Heart right ventricle (tissue), 16 donors: Measurements from ENCODE around the gene CPHXL. TPM values are rescaled to one million over a fixed set of nuclear protein-coding genes. Genes with fewer than 3 reads are reported as not detected.

Source experiments
- ATAC-seq, 8 donors: fragments of 200-7000 bp; cut with Tn5 transposase; one replicate each; pipeline ENCODE4 v1.9.1; 2020; ENCODE audit warnings: mild to moderate bottlenecking in 8 of 8, moderate library complexity in 8 of 8, moderate number of reproducible peaks in 1 of 8
- DNase-seq, 2 donors: peaks; one replicate each; pipeline ENCODE4 v3.0.0-alpha.2; 2020
- H3K27ac ChIP-seq, 10 donors: fragments of 200-600 bp; sonication (generic) in 2 of 10; one replicate each; pipeline versions ENCODE4 v1.5.0 to v1.8.0; 2020 to 2022; ENCODE audit warnings: mild to moderate bottlenecking in 3 of 10
- H3K27me3 ChIP-seq, 7 donors: fragments of 200-600 bp; one replicate each; pipeline ENCODE4 v1.8.0; 2021 to 2022; ENCODE audit warnings: mild to moderate bottlenecking in 2 of 7
- H3K36me3 ChIP-seq, 9 donors: fragments of 200-600 bp; sonication (generic) in 1 of 9; one replicate each; pipeline versions ENCODE4 v1.5.0 to v1.8.0; 2020 to 2022; ENCODE audit warnings: mild to moderate bottlenecking in 2 of 9
- H3K4me1 ChIP-seq, 9 donors: fragments of 200-600 bp; sonication (generic) in 1 of 9; one replicate each; pipeline versions ENCODE4 v1.5.0 to v1.8.0; 2020 to 2022; ENCODE audit warnings: mild to moderate bottlenecking in 4 of 9
- H3K4me3 ChIP-seq, 10 donors: fragments of 200-600 bp; sonication (generic) in 2 of 10; one replicate each; pipeline versions ENCODE4 v1.5.0 to v1.8.0; 2020 to 2022; ENCODE audit warnings: mild to moderate bottlenecking in 7 of 10, moderate library complexity in 2 of 10
- H3K9me3 ChIP-seq, 11 donors: fragments of 200-600 bp in 10 of 11; sonication (generic) in 2 of 11; one replicate each; pipeline versions ENCODE4 v1.5.0 to v1.8.0; 2013 to 2022; ENCODE audit warnings: mild to moderate bottlenecking in 2 of 11, control low read depth in 1 of 11, moderate library complexity in 1 of 11
- CTCF ChIP-seq, 9 donors: fragments of 200-600 bp; sonication (generic) in 2 of 9; IDR thresholded peaks; one replicate each; pipeline versions ENCODE4 v1.5.0 to v1.8.0; 2021 to 2022; ENCODE audit warnings: antibody characterized with exemption in 9 of 9, mild to moderate bottlenecking in 5 of 9, moderate library complexity in 1 of 9
- WGBS, 2 donors: extraction: QIAGEN DNeasy Blood & Tissue Kit; methylation state at CpG; one replicate each; pipeline ENCODE4 v1.1.7; 2013; ENCODE audit warnings: inconsistent platforms in 1 of 2; 5-methylcytosine and 5-hydroxymethylcytosine counted together
- intact Hi-C, 10 donors: fragments of 100-400 bp; cut with DNase I; formaldehyde crosslinking; loops; one replicate each; pipeline versions ENCODE4 v1.11.1 to v1.14.2; 2022
- polyA plus RNA-seq, 2 donors: library from polyadenylated mRNA; stranded (reverse); fragments of 200-250 nt; gene quantifications; one replicate each; pipeline ENCODE4 v1.2.3, GENCODE V29; 2013
- total RNA-seq, 10 donors: library from RNA; stranded (reverse); fragmentation: NEBNext Ultra II Directional in 3 of 10; extraction: Animal tissue kit (Norgen Biotek cat#: 25700) in 3 of 10; gene quantifications; one replicate each; pipeline versions ENCODE4 v1.2.1 to v1.2.4, GENCODE V29; 2021 to 2023
- donor health status: Arrhythmogenic right ventricular cardiomyopathy.
- donor health status: ischemic (EF 13 %, LVEDD 7.1; RV severe dilation, severe dysfunction).
- donor health status: healthy with polysubstance abuse.
- donor health status: DM: no; HTN: yes; CAD: no.
- donor health status: DM: no; HTN: no; CAD: no.
- donor health status: ischemic (EF 25% LVEDD 6.9; RV normal size, moderate dysfunction).
- donor health status: ischemic (EF 25% LVEDD 5.7; RV mildly dilated, moderate dysfunction).
- donor health status: healthy.
- donor health status: DM: yes; HTN: yes; CAD: no.
- donor health status: Ischemic cardiomyopathy.
- donor health status: ischemic (EF 35%, LVEDD 5.7; RV mildly dilated, moderate dysfunction).
- donor health status: nonischemic (EF 11% LVEDD 7.7; RV severe dilation, severe dysfunction).
- donor health status: DM: yes; HTN: yes; CAD: no.
- donor health status: PGD.
- donor health status: ischemic (EF 29% LVEDD 5.4; RV normal size, mild dysfunction).
- donor health status: nonischemic (EF 23%, LVEDD 6.1; RV moderate dilation, normal function).

CPHXL gene
- total and polyA plus RNA-seq, 12 donors: not detected

GRCh38 chr16:75710344-75710743, 15.9 kb downstream of the CPHXL start:
- no peak for TF ChIP-seq CTCF (IDR thresholded peaks at IDR 0.05)
- 97 to 100% methylated on average over 2 of the region's 2 CpGs for WGBS, 2 donors
- Histone ChIP-seq H3K27me3 (no peaks in the 10 kb centered on the region), H3K4me1 (no peaks in the 10 kb centered on the region), H3K36me3 (peaks cover 0 to 9% (median 0%) of the 10 kb centered on the region in 9 donors), H3K4me3 (no peak overlapping the region), H3K27ac (no peak overlapping the region), H3K9me3 (peaks cover 0 to 24% (median 14%) of the 10 kb centered on the region in 11 donors)
- no peak for DNase-seq
- intact Hi-C loops: no loop called here
- ATAC-seq: no peak

GRCh38 chr16:75703306-75703705, 23.0 kb downstream of the CPHXL start:
- no peak for TF ChIP-seq CTCF (IDR thresholded peaks at IDR 0.05)
- intact Hi-C loops: no loop called here
- WGBS, 2 donors: 95 to 97% methylated on average over 4 of the region's 4 CpGs
- H3K4me1 ChIP-seq: no peaks in the 10 kb centered on the region
- H3K9me3 ChIP-seq: no peaks in the 10 kb centered on the region
- no peak for ATAC-seq
- H3K27ac ChIP-seq: no peak overlapping the region
- no peak overlapping the region for H3K4me3 ChIP-seq
- no peaks in the 10 kb centered on the region for H3K36me3 ChIP-seq
- H3K27me3 ChIP-seq: no peaks in the 10 kb centered on the region
- DNase-seq: no peak

- TF ChIP-seq CTCF (IDR thresholded peaks at IDR 0.05): no peak
- Histone ChIP-seq H3K4me1 (no peaks in the 10 kb centered on the region), H3K36me3 (no peaks in the 10 kb centered on the region), H3K9me3 (no peaks in the 10 kb centered on the region), H3K4me3 (no peak overlapping the region), H3K27me3 (no peaks in the 10 kb centered on the region), H3K27ac (no peak overlapping the region)
- DNase-seq: no peak
- no peak for ATAC-seq
- WGBS, 2 donors: 74 to 79% methylated on average over 2 of the region's 2 CpGs
- intact Hi-C loops: no loop called here
Measured at GRCh38 chr16:75702242-75702641, 24.0 kb downstream of the CPHXL start.

- Histone ChIP-seq H3K27me3 (no peaks in the 10 kb centered on the region), H3K4me3 (no peak within 1 kb of the TSS), H3K4me1 (no peaks in the 10 kb centered on the region), H3K27ac (no peak within 1 kb of the TSS), H3K36me3 (no peaks in the 10 kb centered on the region), H3K9me3 (no peaks in the 10 kb centered on the region)
- DNase-seq (no peak), ATAC-seq (no peak)
- intact Hi-C loops: no loop called here
- 92 to 94% methylated on average over 5 of the region's 5 CpGs for WGBS, 2 donors
- no peak for TF ChIP-seq CTCF (IDR thresholded peaks at IDR 0.05)
Measured at GRCh38 chr16:75701361-75701760, 24.9 kb downstream of the CPHXL start, which contains the start of gene DUXB. Gene DUXB (minus strand): TSS chr16:75701461. CDS start chr16:75701418, 43 bp downstream.
